Cardiac fibroblast (primary cell): ENCODE results near the gene KIF4A.

ENCODE experiments used
- DNase-seq, 2 donors: peaks; one replicate each; pipeline versions ENCODE4 v3.0.0 to v3.0.0-alpha.2; 2010; ENCODE audit warnings: low read depth in 2 of 2
- H3K4me3 ChIP-seq, 2 donors: replicated peaks in 1 of 2; 1 replicate in 1 of 2; 2 replicates in 1 of 2; pipeline ENCODE4 v1.5.1; 2011; ENCODE audit warnings: low read depth in 2 of 2, low read length in 2 of 2, mild to moderate bottlenecking in 2 of 2, moderate library complexity in 1 of 2
- CTCF ChIP-seq: IDR thresholded peaks from one replicate; pipeline ENCODE4 v1.5.1; 2011; ENCODE audit warnings: low read depth, mild to moderate bottlenecking, low read length, inconsistent platforms

KIF4A gene

GRCh38 chrX:70446380-70447350, 156.8 kb downstream of the KIF4A start:
- DNase-seq = no peak
- no peak for TF ChIP-seq CTCF

DNA sequence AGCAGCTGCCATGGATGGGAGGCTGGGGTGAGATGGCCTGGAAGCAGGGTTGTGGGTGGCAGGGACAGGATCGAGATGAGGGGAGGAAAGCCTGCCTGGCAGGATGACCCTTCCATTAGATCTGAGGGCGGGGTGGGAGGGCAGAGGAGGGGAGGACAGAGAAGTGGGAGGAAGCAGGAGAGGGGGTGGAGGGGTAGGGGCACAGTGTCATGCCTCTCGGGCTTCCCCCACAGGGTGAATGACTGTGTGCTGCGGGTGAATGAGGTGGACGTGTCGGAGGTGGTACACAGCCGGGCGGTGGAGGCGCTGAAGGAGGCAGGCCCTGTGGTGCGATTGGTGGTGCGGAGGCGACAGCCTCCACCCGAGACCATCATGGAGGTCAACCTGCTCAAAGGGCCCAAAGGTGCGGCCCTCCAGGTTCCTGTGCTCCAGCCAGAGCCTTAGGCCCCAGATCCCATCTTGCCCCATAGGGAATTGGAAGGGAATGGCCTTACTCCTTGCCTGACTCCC, 159.6 kb downstream of the KIF4A start:
- H3K4me3 ChIP-seq = no peak overlapping the region
- DNase-seq = no peak
- TF ChIP-seq CTCF = no peak

More at GRCh38 chrX:70446380-70447350, 156.8 kb downstream of the KIF4A start:
- no peak overlapping the region for H3K4me3 ChIP-seq

GRCh38 chrX:70452143-70452733, 162.3 kb downstream of the KIF4A start:
- DNase-seq = peak; percentile 47 to 53

GRCh38 chrX:70453024-70453618, 163.2 kb downstream of the KIF4A start:
- no peak for TF ChIP-seq CTCF
- H3K4me3 ChIP-seq = peak overlapping the region in 1 of 2 donors; percentile 57
- DNase-seq = no peak

More at GRCh38 chrX:70452143-70452733, 162.3 kb downstream of the KIF4A start:
- peak; percentile 75 for TF ChIP-seq CTCF
- H3K4me3 ChIP-seq = peak overlapping the region; percentile 48 to 57

DNA sequence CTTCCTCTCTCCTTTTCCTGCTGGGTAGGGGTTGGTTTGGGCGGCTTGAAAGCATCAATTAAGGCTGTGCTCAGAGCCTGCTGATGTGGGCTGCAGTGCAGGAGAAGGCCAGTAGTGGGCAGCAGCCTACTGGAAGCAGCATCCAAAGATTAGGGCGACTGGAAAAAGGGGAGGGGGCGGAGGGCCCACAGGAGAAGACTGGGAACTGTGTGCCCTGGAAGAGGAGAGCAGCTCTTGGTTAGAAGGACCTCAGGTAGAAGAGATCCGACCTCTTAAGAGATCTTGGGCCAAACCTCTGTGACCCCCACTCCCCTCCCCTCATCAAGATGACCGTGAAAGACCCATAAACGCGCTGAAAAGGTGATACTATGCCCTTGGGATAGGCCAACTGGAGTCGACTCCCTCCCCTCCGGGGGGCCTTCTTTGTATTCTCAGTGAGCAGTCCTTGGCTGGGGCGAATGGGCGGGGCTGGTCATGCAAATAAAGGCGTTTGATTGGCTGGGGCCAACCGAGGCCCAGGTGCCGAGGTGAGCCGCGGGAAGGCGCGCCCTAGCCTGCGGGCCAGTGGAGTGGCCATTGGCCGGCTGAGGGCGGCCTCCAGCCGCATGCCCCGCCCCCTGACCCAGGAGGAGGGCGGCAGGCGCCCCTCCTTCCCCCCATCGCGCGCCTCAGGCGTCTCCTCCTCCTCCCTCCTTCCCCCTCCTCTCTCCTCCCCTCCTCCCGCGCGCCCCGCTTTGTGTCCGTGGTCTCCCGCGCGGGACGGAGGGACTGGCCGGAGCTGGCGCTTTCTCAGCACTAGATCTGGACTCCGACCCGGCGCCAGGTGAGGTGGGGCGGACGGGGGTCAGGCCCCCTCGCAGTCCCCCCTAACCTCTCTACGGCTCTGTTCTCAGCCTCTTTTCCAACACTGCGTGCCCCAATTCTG, 164.8 kb downstream of the KIF4A start:
- H3K4me3 ChIP-seq = peak overlapping the region; percentile 49 to 55
- TF ChIP-seq CTCF = peak; percentile 94
- peak; percentile 57 to 66 for DNase-seq
